GM12878 (cell line): ENCODE measurements around the gene AKNA. TPM values are rescaled to one million over a fixed set of nuclear protein-coding genes. Genes with fewer than 3 reads are reported as not detected.

Experiments used
- ATAC-seq: fragments of 200-7000 bp; cut with Tn5 transposase; 3 replicates; pipeline ENCODE4 v1.9.1; 2020; ENCODE audit warnings: mild to moderate bottlenecking, moderate library complexity
- BruUV-seq: library from RNA; stranded (reverse); fragments of 400-500 nt; replicated peaks from 2 replicates; lab custom pipeline; 2021; lab: Mats Ljungman, UMichigan
- CTCF ChIA-PET: fragments of 300-600 bp; sonication (Branson Sonifier 250); formaldehyde crosslinking; extraction: SDS; loops from one replicate; lab custom pipeline; 2021; ENCODE audit warnings: inconsistent platforms; lab: Yijun Ruan, JAX
- POLR2A ChIA-PET: fragments of 350-600 bp; formaldehyde crosslinking; extraction: SDS; loops from one replicate; lab custom pipeline; 2021; ENCODE audit warnings: inconsistent platforms; lab: Charles Lee
- RAD21 ChIA-PET: fragments of 300-600 bp; sonication (Branson Sonifier 250); formaldehyde crosslinking; loops from one replicate; lab custom pipeline; 2023; ENCODE audit warnings: antibody characterized with exemption; ENCODE audit not compliant: unreplicated experiment; lab: Charles Lee
- SMC1A ChIA-PET: fragments of 300-600 bp; sonication (Branson Sonifier 250); formaldehyde crosslinking; loops from one replicate; lab custom pipeline; 2023; ENCODE audit not compliant: unreplicated experiment, uncharacterized antibody; lab: Charles Lee
- DNase-seq: peaks from one replicate; pipeline ENCODE4 v3.0.0-alpha.2; 2011; ENCODE audit warnings: low read depth, low spot score
- FAIRE-seq: peaks from 3 replicates; lab custom pipeline; 2011; peaks lifted over from hg19 to GRCh38; lab: Jason Lieb, UNC
- H2AFZ ChIP-seq: 2 replicates; pipeline ENCODE4 v1.6.0; 2011; ENCODE audit warnings: low read depth, low read length, control low read depth; ENCODE audit not compliant: control insufficient read depth
- H3K27ac ChIP-seq: 2 replicates; pipeline ENCODE4 v1.5.1; 2011; ENCODE audit warnings: control low read depth; ENCODE audit not compliant: control insufficient read depth, insufficient read depth
- H3K27me3 ChIP-seq, 2 experiments: replicated peaks in 1 of 2; 2 replicates each; pipeline versions ENCODE4 v1.6.0 to v1.6.1; 2011; ENCODE audit warnings: low read length in 1 of 2; ENCODE audit not compliant: control insufficient read depth in 2 of 2, insufficient read depth in 2 of 2
- H3K36me3 ChIP-seq, 2 experiments: 2 replicates each; pipeline ENCODE4 v1.5.1; 2011; ENCODE audit warnings: low read length in 1 of 2; ENCODE audit not compliant: control insufficient read depth in 2 of 2, insufficient read depth in 2 of 2
- H3K4me1 ChIP-seq: 2 replicates; pipeline ENCODE4 v1.6.1; 2011; ENCODE audit warnings: mild to moderate bottlenecking, low read length, moderate library complexity, mixed read lengths; ENCODE audit not compliant: control insufficient read depth, insufficient read depth
- H3K4me2 ChIP-seq: 2 replicates; pipeline ENCODE4 v1.6.0; 2011; ENCODE audit warnings: control low read depth; ENCODE audit not compliant: control insufficient read depth, insufficient read depth
- H3K4me3 ChIP-seq: fragments of 200-600 bp; sonication (generic); 2 replicates; pipeline ENCODE4 v1.5.1; 2016
- H3K79me2 ChIP-seq: 2 replicates; pipeline ENCODE4 v1.6.0; 2011; ENCODE audit warnings: low read length; ENCODE audit not compliant: control insufficient read depth, insufficient read depth
- H3K9ac ChIP-seq: 2 replicates; pipeline ENCODE4 v1.8.0; 2011; ENCODE audit warnings: low read length, control low read depth, mixed read lengths; ENCODE audit not compliant: control insufficient read depth, insufficient read depth
- H3K9me3 ChIP-seq: replicated peaks from 3 replicates; pipeline ENCODE4 v1.5.1; 2011; ENCODE audit warnings: mild to moderate bottlenecking, low read length; ENCODE audit not compliant: control insufficient read depth, insufficient read depth
- H4K20me1 ChIP-seq: 2 replicates; pipeline ENCODE4 v1.6.0; 2011; ENCODE audit not compliant: control insufficient read depth, insufficient read depth
- BMI1 ChIP-seq: fragments of 450-650 bp; IDR thresholded peaks from 2 replicates; pipeline ENCODE4 v1.6.1; 2016; ENCODE audit warnings: mild to moderate bottlenecking, moderate library complexity, borderline replicate concordance
- CHD2 ChIP-seq: IDR thresholded peaks from 2 replicates; pipeline ENCODE4 v1.6.1; 2011; ENCODE audit warnings: low read depth, low read length, improper control_type of control experiment, borderline replicate concordance
- CHD4 ChIP-seq: fragments of 200-600 bp; sonication (generic); IDR thresholded peaks from 2 replicates; pipeline ENCODE4 v1.6.1; 2016; ENCODE audit warnings: mild to moderate bottlenecking
- CREB1 ChIP-seq: IDR thresholded peaks from 2 replicates; pipeline ENCODE4 v1.6.1; 2012; ENCODE audit warnings: low read depth, mild to moderate bottlenecking, inconsistent platforms
- FOXM1 ChIP-seq: IDR thresholded peaks from 2 replicates; pipeline ENCODE4 v1.6.1; 2012; ENCODE audit warnings: low read depth, mild to moderate bottlenecking, inconsistent platforms, low read length, moderate library complexity
- NR2C2 ChIP-seq: IDR thresholded peaks from 2 replicates; pipeline ENCODE4 v1.6.1; 2011; ENCODE audit warnings: borderline replicate concordance, low read depth; ENCODE audit not compliant: control insufficient read depth, insufficient read length
- POLR2AphosphoS2 ChIP-seq: IDR thresholded peaks from 2 replicates; pipeline ENCODE4 v1.6.1; 2011; ENCODE audit warnings: low read depth, mild to moderate bottlenecking, low read length, improper control_type of control experiment, moderate library complexity
- POLR2AphosphoS5 ChIP-seq: IDR thresholded peaks from 2 replicates; pipeline ENCODE4 v1.6.1; 2011; ENCODE audit warnings: mild to moderate bottlenecking, low read length, inconsistent platforms
- SMC3 ChIP-seq: IDR thresholded peaks from 2 replicates; pipeline ENCODE4 v1.6.1; 2011; ENCODE audit warnings: low read length, improper control_type of control experiment, borderline replicate concordance
- TCF7 ChIP-seq: IDR thresholded peaks from 2 replicates; pipeline ENCODE4 v1.6.1; 2014; ENCODE audit warnings: antibody characterized with exemption, borderline replicate concordance
- ZNF24 ChIP-seq: fragments of 450-650 bp; IDR thresholded peaks from 2 replicates; pipeline ENCODE4 v1.6.1; 2017; ENCODE audit warnings: antibody characterized with exemption, mild to moderate bottlenecking
- ZNF274 ChIP-seq: IDR thresholded peaks from one replicate; pipeline ENCODE4 v1.8.0; 2011; ENCODE audit not compliant: insufficient read length, insufficient read depth
- ZSCAN29 ChIP-seq: fragments of 450-650 bp; IDR thresholded peaks from 2 replicates; pipeline ENCODE4 v1.6.1; 2017; ENCODE audit warnings: mild to moderate bottlenecking, moderate library complexity
- WGBS: methylation state at CpG from one replicate; pipeline ENCODE4 v1.1.6; 2016; ENCODE audit warnings: low lambda C conversion rate; ENCODE audit not compliant: insufficient replicate concordance, insufficient coverage; ENCODE audit errors: missing lambda C conversion rate; 5-methylcytosine and 5-hydroxymethylcytosine counted together
- in situ Hi-C: fragments of 300-500 bp; cut with MboI; formaldehyde crosslinking; loops from 9 replicates; pipeline ENCODE4 v1.14.3; 2018; ENCODE audit warnings: mixed read lengths
- intact Hi-C: fragments of 100-400 bp; cut with micrococcal nuclease; formaldehyde crosslinking; loops from one replicate; pipeline ENCODE4 v1.14.2; 2022; ENCODE audit not compliant: unreplicated experiment
- polyA plus RNA-seq, 11 experiments: library from polyadenylated mRNA; depleted of rRNA in 4 of 11; unstranded in 6 of 11; stranded (reverse) in 5 of 11; fragments of >200 nt; fragmentation: Nextera tagmentation in 4 of 11; fragmentation: Illumina TruSeq in 1 of 11; extraction: Ambion mirVana in 4 of 11; extraction: Trizol in 1 of 11; gene quantifications; 1 replicate in 1 of 11; 2 replicates in 10 of 11; pipeline versions ENCODE4 v1.2.1 to v1.2.3, GENCODE V29; 2011 to 2016; ENCODE audit warnings: inconsistent platforms in 2 of 11, missing spikeins in 2 of 11, low read depth in 1 of 11
- total RNA-seq, 4 experiments: library from RNA; depleted of rRNA in 3 of 4; stranded (reverse); fragments of >200 nt in 3 of 4; fragmentation: Illumina TruSeq in 1 of 4; extraction: Trizol in 1 of 4; gene quantifications; 2 replicates each; pipeline versions ENCODE4 v1.2.1 to v1.2.3, GENCODE V29; 2013 to 2021
- TF ChIP-seq, protein P1 (sequence below): IDR thresholded peaks from 2 replicates; pipeline ENCODE4 v1.6.1; 2011; ENCODE audit warnings: low read depth, mild to moderate bottlenecking, low read length, moderate library complexity, borderline replicate concordance; ENCODE audit errors: extremely low read depth
- TF ChIP-seq, protein P2 (sequence below): IDR thresholded peaks from 2 replicates; pipeline ENCODE4 v1.6.1; 2012; ENCODE audit warnings: low read length, inconsistent platforms
- TF ChIP-seq, protein P3 (sequence below): fragments of 450-650 bp; conservative IDR thresholded peaks from 2 replicates; pipeline ENCODE4 v1.6.1; 2017; ENCODE audit warnings: mild to moderate bottlenecking, moderate library complexity
- TF ChIP-seq, protein P4 (sequence below): IDR thresholded peaks from 2 replicates; pipeline ENCODE4 v1.6.1; 2012; ENCODE audit warnings: improper control_type of control experiment, low read depth, low read length; ENCODE audit not compliant: insufficient replicate concordance

The AKNA gene
- total and polyA plus RNA-seq, 10 of the 15 experiments (the other 5 are each of a cell fraction or from before 2014, with no cell fraction given), result 1.6 to 132 (median 35.3) TPM

DNA sequence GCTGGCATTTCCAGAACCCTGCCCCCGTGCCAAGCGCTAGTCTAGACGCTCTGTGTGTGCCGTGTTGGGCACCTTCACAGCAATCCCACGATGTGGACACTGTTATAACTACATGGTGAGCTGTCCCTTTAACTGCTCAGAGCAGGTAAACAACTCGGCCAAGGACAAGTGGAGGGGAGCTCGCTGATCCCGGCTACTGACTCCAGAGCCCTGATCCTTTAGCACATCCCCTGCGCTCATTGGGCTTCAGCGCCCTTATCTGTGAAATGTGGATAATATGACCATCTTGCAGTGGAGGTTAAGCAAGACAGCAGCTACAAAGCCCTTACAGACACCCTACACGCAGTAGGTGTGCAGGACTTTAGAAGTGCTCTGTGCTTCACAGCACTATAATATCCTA, 41.6 kb downstream of the AKNA start:
- no peak overlapping the region for H2AFZ ChIP-seq
- SMC1A ChIA-PET, result interaction anchor here (1.0 kb wide), 1 partner anchor 10 kb away, joined by 3 read pairs; no protein-coding TSS in a partner anchor
- no peaks in the 10 kb centered on the region for H3K27me3 ChIP-seq
- no peak for FAIRE-seq
- no peak overlapping the region for H3K9ac ChIP-seq
- no peak for DNase-seq
- H3K9me3 ChIP-seq, result no peaks in the 10 kb centered on the region
- in situ Hi-C loops, result no loop called here
- TF ChIP-seq, protein P1, sequence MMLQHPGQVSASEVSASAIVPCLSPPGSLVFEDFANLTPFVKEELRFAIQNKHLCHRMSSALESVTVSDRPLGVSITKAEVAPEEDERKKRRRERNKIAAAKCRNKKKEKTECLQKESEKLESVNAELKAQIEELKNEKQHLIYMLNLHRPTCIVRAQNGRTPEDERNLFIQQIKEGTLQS, result no peak
- TF ChIP-seq BMI1 (no peak), POLR2AphosphoS2 (no peak), ZSCAN29 (no peak), CREB1 (no peak), SMC3 (no peak), ZNF274 (no peak), NR2C2 (no peak), CHD4 (no peak), TCF7 (no peak), POLR2AphosphoS5 (no peak), ZNF24 (no peak), FOXM1 (no peak), CHD2 (no peak)
- TF ChIP-seq, protein P2, sequence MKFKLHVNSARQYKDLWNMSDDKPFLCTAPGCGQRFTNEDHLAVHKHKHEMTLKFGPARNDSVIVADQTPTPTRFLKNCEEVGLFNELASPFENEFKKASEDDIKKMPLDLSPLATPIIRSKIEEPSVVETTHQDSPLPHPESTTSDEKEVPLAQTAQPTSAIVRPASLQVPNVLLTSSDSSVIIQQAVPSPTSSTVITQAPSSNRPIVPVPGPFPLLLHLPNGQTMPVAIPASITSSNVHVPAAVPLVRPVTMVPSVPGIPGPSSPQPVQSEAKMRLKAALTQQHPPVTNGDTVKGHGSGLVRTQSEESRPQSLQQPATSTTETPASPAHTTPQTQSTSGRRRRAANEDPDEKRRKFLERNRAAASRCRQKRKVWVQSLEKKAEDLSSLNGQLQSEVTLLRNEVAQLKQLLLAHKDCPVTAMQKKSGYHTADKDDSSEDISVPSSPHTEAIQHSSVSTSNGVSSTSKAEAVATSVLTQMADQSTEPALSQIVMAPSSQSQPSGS, result no peak
- TF ChIP-seq, protein P3, sequence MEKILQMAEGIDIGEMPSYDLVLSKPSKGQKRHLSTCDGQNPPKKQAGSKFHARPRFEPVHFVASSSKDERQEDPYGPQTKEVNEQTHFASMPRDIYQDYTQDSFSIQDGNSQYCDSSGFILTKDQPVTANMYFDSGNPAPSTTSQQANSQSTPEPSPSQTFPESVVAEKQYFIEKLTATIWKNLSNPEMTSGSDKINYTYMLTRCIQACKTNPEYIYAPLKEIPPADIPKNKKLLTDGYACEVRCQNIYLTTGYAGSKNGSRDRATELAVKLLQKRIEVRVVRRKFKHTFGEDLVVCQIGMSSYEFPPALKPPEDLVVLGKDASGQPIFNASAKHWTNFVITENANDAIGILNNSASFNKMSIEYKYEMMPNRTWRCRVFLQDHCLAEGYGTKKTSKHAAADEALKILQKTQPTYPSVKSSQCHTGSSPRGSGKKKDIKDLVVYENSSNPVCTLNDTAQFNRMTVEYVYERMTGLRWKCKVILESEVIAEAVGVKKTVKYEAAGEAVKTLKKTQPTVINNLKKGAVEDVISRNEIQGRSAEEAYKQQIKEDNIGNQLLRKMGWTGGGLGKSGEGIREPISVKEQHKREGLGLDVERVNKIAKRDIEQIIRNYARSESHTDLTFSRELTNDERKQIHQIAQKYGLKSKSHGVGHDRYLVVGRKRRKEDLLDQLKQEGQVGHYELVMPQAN, result no peak
- TF ChIP-seq, protein P4, sequence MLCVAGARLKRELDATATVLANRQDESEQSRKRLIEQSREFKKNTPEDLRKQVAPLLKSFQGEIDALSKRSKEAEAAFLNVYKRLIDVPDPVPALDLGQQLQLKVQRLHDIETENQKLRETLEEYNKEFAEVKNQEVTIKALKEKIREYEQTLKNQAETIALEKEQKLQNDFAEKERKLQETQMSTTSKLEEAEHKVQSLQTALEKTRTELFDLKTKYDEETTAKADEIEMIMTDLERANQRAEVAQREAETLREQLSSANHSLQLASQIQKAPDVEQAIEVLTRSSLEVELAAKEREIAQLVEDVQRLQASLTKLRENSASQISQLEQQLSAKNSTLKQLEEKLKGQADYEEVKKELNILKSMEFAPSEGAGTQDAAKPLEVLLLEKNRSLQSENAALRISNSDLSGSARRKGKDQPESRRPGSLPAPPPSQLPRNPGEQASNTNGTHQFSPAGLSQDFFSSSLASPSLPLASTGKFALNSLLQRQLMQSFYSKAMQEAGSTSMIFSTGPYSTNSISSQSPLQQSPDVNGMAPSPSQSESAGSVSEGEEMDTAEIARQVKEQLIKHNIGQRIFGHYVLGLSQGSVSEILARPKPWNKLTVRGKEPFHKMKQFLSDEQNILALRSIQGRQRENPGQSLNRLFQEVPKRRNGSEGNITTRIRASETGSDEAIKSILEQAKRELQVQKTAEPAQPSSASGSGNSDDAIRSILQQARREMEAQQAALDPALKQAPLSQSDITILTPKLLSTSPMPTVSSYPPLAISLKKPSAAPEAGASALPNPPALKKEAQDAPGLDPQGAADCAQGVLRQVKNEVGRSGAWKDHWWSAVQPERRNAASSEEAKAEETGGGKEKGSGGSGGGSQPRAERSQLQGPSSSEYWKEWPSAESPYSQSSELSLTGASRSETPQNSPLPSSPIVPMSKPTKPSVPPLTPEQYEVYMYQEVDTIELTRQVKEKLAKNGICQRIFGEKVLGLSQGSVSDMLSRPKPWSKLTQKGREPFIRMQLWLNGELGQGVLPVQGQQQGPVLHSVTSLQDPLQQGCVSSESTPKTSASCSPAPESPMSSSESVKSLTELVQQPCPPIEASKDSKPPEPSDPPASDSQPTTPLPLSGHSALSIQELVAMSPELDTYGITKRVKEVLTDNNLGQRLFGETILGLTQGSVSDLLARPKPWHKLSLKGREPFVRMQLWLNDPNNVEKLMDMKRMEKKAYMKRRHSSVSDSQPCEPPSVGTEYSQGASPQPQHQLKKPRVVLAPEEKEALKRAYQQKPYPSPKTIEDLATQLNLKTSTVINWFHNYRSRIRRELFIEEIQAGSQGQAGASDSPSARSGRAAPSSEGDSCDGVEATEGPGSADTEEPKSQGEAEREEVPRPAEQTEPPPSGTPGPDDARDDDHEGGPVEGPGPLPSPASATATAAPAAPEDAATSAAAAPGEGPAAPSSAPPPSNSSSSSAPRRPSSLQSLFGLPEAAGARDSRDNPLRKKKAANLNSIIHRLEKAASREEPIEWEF, result no peak
- TF ChIP-seq, all 136 proteins: peak for 0
- Histone ChIP-seq H3K4me3 (no peak overlapping the region), H3K4me2 (no peak overlapping the region), H4K20me1 (no peaks in the 10 kb centered on the region), H3K79me2 (no peaks in the 10 kb centered on the region), H3K36me3 (peaks cover 66 to 70% of the 10 kb centered on the region in 2 experiments), H3K27ac (no peak overlapping the region), H3K4me1 (peaks cover 24% of the 10 kb centered on the region)
- BruUV-seq, result no TSS peak
- intact Hi-C loops, result loop anchor here (10.0 kb wide), 1 partner anchor 159 kb away; the partner anchor contains the start of gene WHRN
- no peak for ATAC-seq
- ChIA-PET RAD21 (interaction anchor here (0.6 kb wide), 1 partner anchor 20 kb away, joined by 3 read pairs; no protein-coding TSS in a partner anchor), CTCF (no interaction called here), POLR2A (interaction anchor here (0.9 to 1.4 kb wide), 2 partner anchors 40 to 44 kb away, joined by 3 to 4 read pairs; no protein-coding TSS in a partner anchor)
- 99% methylated on average over 11 of the region's 11 CpGs for WGBS
